Measurements from ENCODE around the gene BRD4. TPM values are rescaled to one million over a fixed set of nuclear protein-coding genes. Genes with fewer than 3 reads are reported as not detected.
A peak's percentile ranks its signal among the peaks of the same experiment; 100 is the strongest.

Gene BRD4
- polyA plus RNA-seq, 3 donors: 3.7 to 19.2 (median 4.2) TPM

- Mint-ChIP-seq H3K27me3 (ENCODE audit: low read depth in 3 of 3) (no peaks in the 10 kb centered on the region), H3K36me3 (peaks cover 80 to 96% of the 10 kb centered on the region in 2 donors), H3K4me3 (no peak overlapping the region), H3K27ac (peak overlapping the region in 4 of 7 donors; percentile 6 to 73 (median 62)), H3K9me3 (peaks cover 0 to 2% (median 0%) of the 10 kb centered on the region in 7 donors), H3K4me1 (no peaks in the 10 kb centered on the region)
- WGBS (ENCODE audit: insufficient coverage): 78% methylated on average over 4 of the region's 9 CpGs
- peak in 1 of 3 donors; percentile 10 for DNase-seq
- Histone ChIP-seq H3K9ac (ENCODE audit: insufficient read depth, low read length, poor library complexity, severe bottlenecking) (no peak overlapping the region), H2AFZ (ENCODE audit: insufficient read depth, low read depth, low read length, poor library complexity, severe bottlenecking) (no peak overlapping the region), H3K27ac (ENCODE audit: low read depth in 1 of 2, low read length in 2 of 2) (no peak overlapping the region), H4K20me1 (ENCODE audit: insufficient read depth, low read length) (peaks cover 100% of the 10 kb centered on the region), H3K4me1 (ENCODE audit: control insufficient read depth in 1 of 2, insufficient read depth in 2 of 2, low read length in 2 of 2) (no peaks in the 10 kb centered on the region), H3K4me3 (replicated peaks in 1 of 3; ENCODE audit: low read depth in 2 of 3, low read length in 3 of 3) (no peak overlapping the region), H3K4me2 (replicated peaks; ENCODE audit: extremely low read depth, low read length, poor library complexity, severe bottlenecking) (no peak overlapping the region), H3K36me3 (replicated peaks in 1 of 2; ENCODE audit: control insufficient read depth in 1 of 2, insufficient read depth in 2 of 2, low read length in 2 of 2) (peaks cover 97 to 99% of the 10 kb centered on the region in 2 donors), H3K79me2 (ENCODE audit: insufficient read depth, low read length) (peaks cover 24% of the 10 kb centered on the region), H3K27me3 (ENCODE audit: control insufficient read depth in 2 of 2, insufficient read depth in 2 of 2, low read length in 2 of 2) (no peaks in the 10 kb centered on the region), H3K9me3 (replicated peaks in 1 of 2; ENCODE audit: control insufficient read depth in 1 of 2, insufficient read depth in 1 of 2, low read length in 2 of 2) (no peaks in the 10 kb centered on the region)
- intact Hi-C loops (cut with micrococcal nuclease): loop anchor here (1.0 to 5.0 kb wide), 2 partner anchors 75 kb away; no protein-coding TSS in a partner anchor
- peak; percentile 37 for TF ChIP-seq CTCF (IDR thresholded peaks at IDR 0.05)
These were observed 79.8 kb downstream of the BRD4 start for GRCh38 chr19:15252398-15253018.

GRCh38 chr19:15251749-15252397 is 80.5 kb downstream of the BRD4 start:
- Mint-ChIP-seq H3K27me3 (ENCODE audit: low read depth in 3 of 3) (no peaks in the 10 kb centered on the region), H3K9me3 (peaks cover 0 to 2% (median 0%) of the 10 kb centered on the region in 7 donors), H3K27ac (peak overlapping the region in 3 of 7 donors; percentile 23 to 67 (median 41)), H3K36me3 (peaks cover 75 to 96% of the 10 kb centered on the region in 2 donors), H3K4me3 (no peak overlapping the region), H3K4me1 (no peaks in the 10 kb centered on the region)
- Histone ChIP-seq H3K27ac (ENCODE audit: low read depth in 1 of 2, low read length in 2 of 2) (no peak overlapping the region), H3K79me2 (ENCODE audit: insufficient read depth, low read length) (peaks cover 24% of the 10 kb centered on the region), H3K4me1 (ENCODE audit: control insufficient read depth in 1 of 2, insufficient read depth in 2 of 2, low read length in 2 of 2) (no peaks in the 10 kb centered on the region), H3K4me3 (replicated peaks in 1 of 3; ENCODE audit: low read depth in 2 of 3, low read length in 3 of 3) (no peak overlapping the region), H4K20me1 (ENCODE audit: insufficient read depth, low read length) (peaks cover 100% of the 10 kb centered on the region), H3K27me3 (ENCODE audit: control insufficient read depth in 2 of 2, insufficient read depth in 2 of 2, low read length in 2 of 2) (no peaks in the 10 kb centered on the region), H3K9ac (ENCODE audit: insufficient read depth, low read length, poor library complexity, severe bottlenecking) (no peak overlapping the region), H3K36me3 (replicated peaks in 1 of 2; ENCODE audit: control insufficient read depth in 1 of 2, insufficient read depth in 2 of 2, low read length in 2 of 2) (peaks cover 97 to 99% of the 10 kb centered on the region in 2 donors), H2AFZ (ENCODE audit: insufficient read depth, low read depth, low read length, poor library complexity, severe bottlenecking) (no peak overlapping the region), H3K9me3 (replicated peaks in 1 of 2; ENCODE audit: control insufficient read depth in 1 of 2, insufficient read depth in 1 of 2, low read length in 2 of 2) (no peaks in the 10 kb centered on the region), H3K4me2 (replicated peaks; ENCODE audit: extremely low read depth, low read length, poor library complexity, severe bottlenecking) (no peak overlapping the region)
- intact Hi-C loops (cut with micrococcal nuclease): loop anchor here (1.0 to 5.0 kb wide), 2 partner anchors 75 kb away; no protein-coding TSS in a partner anchor
- TF ChIP-seq CTCF (IDR thresholded peaks at IDR 0.05): no peak
- WGBS (ENCODE audit: insufficient coverage): 89% methylated on average over 6 of the region's 14 CpGs
- DNase-seq: no peak
